IMR-90 (cell line): Measurements from ENCODE around the gene PRR16. TPM values are rescaled to one million over a fixed set of nuclear protein-coding genes. Genes with fewer than 3 reads are reported as not detected.

ENCODE experiments used
- ATAC-seq: fragments of 200-7000 bp; cut with Tn5 transposase; 2 replicates; pipeline ENCODE4 v1.9.1; 2020; ENCODE audit warnings: low read depth, mild to moderate bottlenecking, moderate library complexity
- BruUV-seq: library from RNA; stranded (reverse); fragments of 400-500 nt; replicated peaks from 2 replicates; lab custom pipeline; 2021; lab: Mats Ljungman, UMichigan
- CTCF ChIA-PET: fragments of 300-600 bp; formaldehyde crosslinking; extraction: SDS; loops from one replicate; lab custom pipeline; 2021; ENCODE audit warnings: antibody characterized with exemption; lab: Yijun Ruan, JAX
- POLR2A ChIA-PET: fragments of 300-600 bp; sonication (Branson Sonifier 250); formaldehyde crosslinking; loops from one replicate; lab custom pipeline; 2022; ENCODE audit warnings: antibody characterized with exemption; ENCODE audit not compliant: unreplicated experiment; lab: Charles Lee
- DNase-seq: peaks from one replicate; pipeline ENCODE4 v3.0.0; 2013
- H2AFZ ChIP-seq: replicated peaks from 2 replicates; pipeline ENCODE3; 2013; ENCODE audit warnings: low read length, mild to moderate bottlenecking; ENCODE audit not compliant: poor library complexity
- H2AK5ac ChIP-seq: 2 replicates; pipeline ENCODE4 v1.6.1; 2013; ENCODE audit warnings: low read depth, low read length, inconsistent platforms
- H2AK9ac ChIP-seq: replicated peaks from 2 replicates; pipeline ENCODE3; 2013; ENCODE audit warnings: mild to moderate bottlenecking, low read depth, low read length, moderate library complexity; ENCODE audit not compliant: poor library complexity
- H2BK120ac ChIP-seq: 2 replicates; pipeline ENCODE4 v1.6.1; 2013; ENCODE audit warnings: low read depth, low read length, inconsistent platforms
- H2BK15ac ChIP-seq: 3 replicates; pipeline ENCODE4 v1.6.1; 2013; ENCODE audit warnings: low read depth, low read length, inconsistent platforms
- H2BK20ac ChIP-seq: 2 replicates; pipeline ENCODE4 v1.6.1; 2013; ENCODE audit warnings: low read depth, mild to moderate bottlenecking, inconsistent platforms, low read length, moderate library complexity
- H2BK5ac ChIP-seq: 2 replicates; pipeline ENCODE4 v1.6.1; 2013; ENCODE audit warnings: mild to moderate bottlenecking, low read depth, low read length, inconsistent platforms; ENCODE audit not compliant: poor library complexity, severe bottlenecking
- H3K14ac ChIP-seq: replicated peaks from 2 replicates; pipeline ENCODE4 v1.6.1; 2013; ENCODE audit warnings: low read depth, low read length, inconsistent platforms
- H3K18ac ChIP-seq: 2 replicates; pipeline ENCODE4 v1.6.1; 2013; ENCODE audit warnings: low read depth, low read length, control low read depth
- H3K23ac ChIP-seq: 2 replicates; pipeline ENCODE4 v1.6.1; 2013; ENCODE audit warnings: low read depth, low read length, inconsistent platforms
- H3K27ac ChIP-seq: 2 replicates; pipeline ENCODE4 v1.5.1; 2013; ENCODE audit warnings: mild to moderate bottlenecking, control low read depth, low read length; ENCODE audit not compliant: insufficient read depth
- H3K27me3 ChIP-seq: 2 replicates; pipeline ENCODE4 v1.6.1; 2013; ENCODE audit warnings: low read length; ENCODE audit not compliant: control insufficient read depth, insufficient read depth
- H3K36me3 ChIP-seq: 2 replicates; pipeline ENCODE4 v1.6.1; 2013; ENCODE audit warnings: low read length, mixed read lengths; ENCODE audit not compliant: control insufficient read depth, insufficient read depth
- H3K4ac ChIP-seq: 2 replicates; pipeline ENCODE4 v1.6.1; 2013; ENCODE audit warnings: low read depth, low read length, inconsistent platforms
- H3K4me1 ChIP-seq: 2 replicates; pipeline ENCODE4 v1.6.1; 2013; ENCODE audit warnings: low read length, mixed read lengths; ENCODE audit not compliant: control insufficient read depth, insufficient read depth
- H3K4me2 ChIP-seq: 2 replicates; pipeline ENCODE4 v1.6.1; 2013; ENCODE audit warnings: low read depth, mild to moderate bottlenecking, control low read depth, low read length, moderate library complexity
- H3K4me3 ChIP-seq: 2 replicates; pipeline ENCODE4 v1.5.1; 2013; ENCODE audit warnings: low read depth, mild to moderate bottlenecking, control low read depth, low read length, moderate library complexity; ENCODE audit not compliant: insufficient read depth
- H3K56ac ChIP-seq: 2 replicates; pipeline ENCODE4 v1.6.1; 2013; ENCODE audit warnings: low read length, inconsistent platforms; ENCODE audit not compliant: insufficient read depth; ENCODE audit errors: extremely low read depth
- H3K79me1 ChIP-seq, 2 experiments: 2 replicates each; pipeline ENCODE4 v1.6.1; 2013; ENCODE audit warnings: low read length in 2 of 2, inconsistent platforms in 1 of 2, low read depth in 1 of 2
- H3K9ac ChIP-seq: 2 replicates; pipeline ENCODE4 v1.6.1; 2013; ENCODE audit warnings: low read depth, low read length, control low read depth
- H3K9me1 ChIP-seq: 2 replicates; pipeline ENCODE4 v1.6.1; 2013; ENCODE audit warnings: low read length, inconsistent platforms; ENCODE audit not compliant: insufficient read depth
- H3K9me3 ChIP-seq: 2 replicates; pipeline ENCODE4 v1.6.1; 2013; ENCODE audit warnings: low read length; ENCODE audit not compliant: control insufficient read depth, insufficient read depth
- H4K20me1 ChIP-seq: 2 replicates; pipeline ENCODE4 v1.6.1; 2013; ENCODE audit warnings: low read length, inconsistent platforms; ENCODE audit not compliant: insufficient read depth
- H4K5ac ChIP-seq: 2 replicates; pipeline ENCODE4 v1.6.1; 2013; ENCODE audit warnings: mild to moderate bottlenecking, low read depth, low read length, control low read depth
- H4K8ac ChIP-seq, 2 experiments: 2 replicates each; pipeline ENCODE4 v1.6.1; 2013; ENCODE audit warnings: low read depth in 2 of 2, low read length in 2 of 2, control low read depth in 1 of 2, inconsistent platforms in 1 of 2
- H4K91ac ChIP-seq: 2 replicates; pipeline ENCODE4 v1.6.1; 2013; ENCODE audit warnings: low read depth, low read length, inconsistent platforms; ENCODE audit not compliant: insufficient read depth
- BHLHE40 ChIP-seq: fragments of 150-350 bp; IDR thresholded peaks from 2 replicates; pipeline ENCODE4 v1.6.1; 2016; ENCODE audit warnings: mild to moderate bottlenecking, low read depth, low read length
- CEBPB ChIP-seq: IDR thresholded peaks from 2 replicates; pipeline ENCODE4 v1.6.1; 2012; ENCODE audit warnings: low read depth, low read length, improper control_type of control experiment
- CHD1 ChIP-seq: IDR thresholded peaks from 2 replicates; pipeline ENCODE4 v1.6.1; 2012; ENCODE audit warnings: low read depth, low read length, improper control_type of control experiment
- ELK1 ChIP-seq: fragments of 150-350 bp; IDR thresholded peaks from 2 replicates; pipeline ENCODE4 v1.6.1; 2016; ENCODE audit warnings: low read depth, mild to moderate bottlenecking, low read length, moderate library complexity, borderline replicate concordance
- FOS ChIP-seq: fragments of 150-350 bp; IDR thresholded peaks from 2 replicates; pipeline ENCODE4 v1.6.1; 2016; ENCODE audit warnings: low read depth, low read length
- MAFK ChIP-seq: IDR thresholded peaks from 2 replicates; pipeline ENCODE4 v1.6.1; 2012; ENCODE audit warnings: low read depth, low read length, improper control_type of control experiment
- MAZ ChIP-seq: IDR thresholded peaks from 2 replicates; pipeline ENCODE4 v1.6.1; 2012; ENCODE audit warnings: low read depth, mild to moderate bottlenecking, low read length, improper control_type of control experiment, moderate library complexity, borderline replicate concordance
- MXI1 ChIP-seq: IDR thresholded peaks from 2 replicates; pipeline ENCODE4 v1.6.1; 2012; ENCODE audit warnings: low read depth, mild to moderate bottlenecking, low read length, moderate library complexity, borderline replicate concordance
- NFE2L2 ChIP-seq: fragments of 150-350 bp; IDR thresholded peaks from 2 replicates; pipeline ENCODE4 v1.6.1; 2016; ENCODE audit warnings: low read depth, mild to moderate bottlenecking, low read length
- POLR2A ChIP-seq: IDR thresholded peaks from 2 replicates; pipeline ENCODE4 v1.6.1; 2012; ENCODE audit warnings: mild to moderate bottlenecking, low read depth, low read length
- RAD21 ChIP-seq: IDR thresholded peaks from 2 replicates; pipeline ENCODE4 v1.6.1; 2012; ENCODE audit warnings: low read length, improper control_type of control experiment
- RFX5 ChIP-seq: IDR thresholded peaks from 2 replicates; pipeline ENCODE4 v1.8.0; 2012; ENCODE audit warnings: low read depth, mild to moderate bottlenecking, low read length, moderate library complexity
- USF2 ChIP-seq: fragments of 150-350 bp; IDR thresholded peaks from 2 replicates; pipeline ENCODE4 v1.6.1; 2017; ENCODE audit warnings: mild to moderate bottlenecking, antibody characterized with exemption, low read length, low read depth
- WGBS, 2 experiments: methylation state at CpG; one replicate each; pipeline versions ENCODE4 v1.1.5 to v1.1.7; 2013; ENCODE audit warnings: missing lambda C conversion rate in 2 of 2; ENCODE audit not compliant: insufficient read length in 1 of 2; ENCODE audit errors: extremely low coverage in 2 of 2; 5-methylcytosine and 5-hydroxymethylcytosine counted together
- dilution Hi-C: fragments of 300-500 bp; cut with HindIII; formaldehyde crosslinking; loops from one replicate; pipeline ENCODE4 v1.14.3; 2018; ENCODE audit warnings: low sequenced_read_pairs; ENCODE audit not compliant: unreplicated experiment
- in situ Hi-C: fragments of 300-500 bp; cut with MboI; formaldehyde crosslinking; loops from 3 replicates; pipeline ENCODE4 v1.14.3; 2019; ENCODE audit warnings: low sequenced_read_pairs, inconsistent platforms, mixed read lengths
- intact Hi-C: fragments of 100-400 bp; cut with micrococcal nuclease; formaldehyde crosslinking; loops from 2 replicates; pipeline ENCODE4 v1.10.0; 2022
- polyA plus RNA-seq, 3 experiments: library from polyadenylated mRNA; depleted of rRNA; stranded (reverse); fragments of >200 nt; gene quantifications; 2 replicates each; pipeline ENCODE4 v1.2.3, GENCODE V29; 2012; ENCODE audit warnings: low replicate concordance in 1 of 3
- total RNA-seq: library from RNA; depleted of rRNA; stranded (reverse); fragments of >200 nt; gene quantifications from 2 replicates; pipeline ENCODE4 v1.2.3, GENCODE V29; 2012
- TF ChIP-seq, protein P1 (sequence below): conservative IDR thresholded peaks from 2 replicates; pipeline ENCODE4 v1.5.1; 2012; ENCODE audit warnings: mild to moderate bottlenecking, low read depth, low read length, improper control_type of control experiment

PRR16 gene
- total and polyA plus RNA-seq, 2 of the 4 experiments (the other 2 are of a cell fraction), result 9.9 to 45.2 TPM

DNA sequence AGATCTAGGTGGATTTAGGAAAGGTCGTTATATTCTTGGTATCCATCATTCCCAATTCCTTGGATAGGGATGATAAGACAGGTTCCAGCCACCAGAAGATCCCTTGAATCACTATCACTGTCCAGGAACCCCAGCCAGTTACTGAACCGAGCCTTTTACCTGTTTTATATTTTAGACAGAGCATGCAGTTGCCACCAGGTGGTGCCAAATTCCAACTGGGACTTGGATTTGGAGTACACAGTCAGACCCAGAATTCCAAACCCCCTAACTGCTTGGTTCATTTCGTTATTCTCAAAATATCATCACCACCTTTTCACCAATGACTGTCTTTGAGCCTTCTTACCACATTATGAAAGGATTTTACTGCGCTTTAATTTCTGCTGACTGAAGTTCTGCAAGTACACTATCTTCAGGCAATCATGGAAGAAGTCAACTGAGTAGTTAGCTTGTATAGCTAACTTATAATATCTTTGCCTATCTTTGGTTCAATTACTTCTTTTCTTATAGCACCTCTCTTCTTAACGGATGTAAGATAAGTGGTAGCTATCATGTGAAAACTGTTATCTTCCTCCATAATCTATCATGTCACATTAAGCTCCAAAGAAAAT is 191.8 kb downstream of the PRR16 start (continued):
- TF ChIP-seq USF2, result no peak

GRCh38 chr5:120657104-120657503 is 193.0 kb downstream of the PRR16 start:
- no CpG with 5 or more reads among the region's 1 CpG for WGBS, 2 experiments
- TF ChIP-seq, protein P1, sequence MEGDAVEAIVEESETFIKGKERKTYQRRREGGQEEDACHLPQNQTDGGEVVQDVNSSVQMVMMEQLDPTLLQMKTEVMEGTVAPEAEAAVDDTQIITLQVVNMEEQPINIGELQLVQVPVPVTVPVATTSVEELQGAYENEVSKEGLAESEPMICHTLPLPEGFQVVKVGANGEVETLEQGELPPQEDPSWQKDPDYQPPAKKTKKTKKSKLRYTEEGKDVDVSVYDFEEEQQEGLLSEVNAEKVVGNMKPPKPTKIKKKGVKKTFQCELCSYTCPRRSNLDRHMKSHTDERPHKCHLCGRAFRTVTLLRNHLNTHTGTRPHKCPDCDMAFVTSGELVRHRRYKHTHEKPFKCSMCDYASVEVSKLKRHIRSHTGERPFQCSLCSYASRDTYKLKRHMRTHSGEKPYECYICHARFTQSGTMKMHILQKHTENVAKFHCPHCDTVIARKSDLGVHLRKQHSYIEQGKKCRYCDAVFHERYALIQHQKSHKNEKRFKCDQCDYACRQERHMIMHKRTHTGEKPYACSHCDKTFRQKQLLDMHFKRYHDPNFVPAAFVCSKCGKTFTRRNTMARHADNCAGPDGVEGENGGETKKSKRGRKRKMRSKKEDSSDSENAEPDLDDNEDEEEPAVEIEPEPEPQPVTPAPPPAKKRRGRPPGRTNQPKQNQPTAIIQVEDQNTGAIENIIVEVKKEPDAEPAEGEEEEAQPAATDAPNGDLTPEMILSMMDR, result no peak
- TF ChIP-seq CHD1, result no peak
- no peak for TF ChIP-seq CEBPB
- no peak for TF ChIP-seq POLR2A
- TF ChIP-seq MAFK, result no peak
- TF ChIP-seq RFX5, result no peak
- no peak for TF ChIP-seq NFE2L2
- TF ChIP-seq RAD21, result no peak
- no peak for TF ChIP-seq BHLHE40
- no peak for TF ChIP-seq MAZ
- no peak for TF ChIP-seq FOS
- TF ChIP-seq MXI1, result no peak
- no peak for TF ChIP-seq ELK1

More at GRCh38 chr5:120657104-120657503, 193.0 kb downstream of the PRR16 start:
- intact Hi-C loops, result loop anchor here (5.0 kb wide), 1 partner anchor 145 kb away; no protein-coding TSS in a partner anchor
- Histone ChIP-seq H3K4me2 (no peak overlapping the region), H4K5ac (no peak overlapping the region), H3K18ac (no peak overlapping the region), H2AK9ac (no peak overlapping the region), H2BK15ac (no peak overlapping the region), H3K56ac (no peak overlapping the region), H2AFZ (no peak overlapping the region), H2BK20ac (no peak overlapping the region), H3K36me3 (no peaks in the 10 kb centered on the region; the same call in 1 of the 2 replicates), H4K20me1 (no peaks in the 10 kb centered on the region; the same call in 1 of the 2 replicates), H3K14ac (no peak overlapping the region), H3K23ac (no peak overlapping the region), H4K8ac (no peak overlapping the region), H3K9ac (no peak overlapping the region), H3K27ac (no peak overlapping the region), H3K4me3 (no peak overlapping the region), H3K4ac (no peak overlapping the region), H2BK5ac (no peak overlapping the region), H3K9me3 (no peaks in the 10 kb centered on the region), H3K27me3 (no peaks in the 10 kb centered on the region), H2BK120ac (no peak overlapping the region), H3K9me1 (peaks cover 3% of the 10 kb centered on the region), H4K91ac (no peak overlapping the region), H3K79me1 (peaks cover 4 to 33% of the 10 kb centered on the region in 2 experiments), H3K4me1 (no peaks in the 10 kb centered on the region), H2AK5ac (no peak overlapping the region)
- no TSS peak for BruUV-seq
- DNase-seq (no peak), ATAC-seq (no peak)
- in situ Hi-C loops, result no loop called here
- dilution Hi-C loops, result no loop called here
- ChIA-PET CTCF (no interaction called here), POLR2A (no interaction called here)
